Endothelial cell of umbilical vein (primary cell): ENCODE measurements around the gene CACNA2D3. TPM values are rescaled to one million over a fixed set of nuclear protein-coding genes. Genes with fewer than 3 reads are reported as not detected.

Experiments
- BruUV-seq: library from RNA; stranded (reverse); fragments of 400-500 nt; replicated peaks from 2 replicates; lab custom pipeline; 2021; lab: Mats Ljungman, UMichigan
- CTCF ChIA-PET: fragments of 300-600, 350-600 bp; sonication (Branson Sonifier 250); formaldehyde crosslinking; loops from one replicate; lab custom pipeline; 2021; ENCODE audit warnings: antibody characterized with exemption, inconsistent platforms; lab: Charles Lee
- POLR2A ChIA-PET: fragments of 300-600, 350-600 bp; sonication (Branson Sonifier 250); formaldehyde crosslinking; loops from one replicate; lab custom pipeline; 2021; ENCODE audit warnings: antibody characterized with exemption, inconsistent platforms; lab: Charles Lee
- DNase-seq: peaks from one replicate; pipeline ENCODE4 v3.0.0-alpha.2; 2011; ENCODE audit warnings: low read depth, low spot score
- FAIRE-seq: peaks from 2 replicates; lab custom pipeline; 2011; peaks lifted over from hg19 to GRCh38; lab: Jason Lieb, UNC
- H2AFZ ChIP-seq: 2 replicates; pipeline ENCODE4 v1.6.0; 2012; ENCODE audit warnings: low read depth, low read length, control low read depth, inconsistent platforms
- H3K27ac ChIP-seq: 2 replicates; pipeline ENCODE4 v1.5.1; 2011; ENCODE audit warnings: low read depth, mild to moderate bottlenecking, control low read depth, low read length, moderate library complexity; ENCODE audit not compliant: insufficient read depth
- H3K27me3 ChIP-seq, 2 experiments: 2 replicates each; pipeline versions ENCODE4 v1.6.0 to v1.6.1; 2011; ENCODE audit warnings: low read length in 2 of 2, mixed read lengths in 1 of 2; ENCODE audit not compliant: control insufficient read depth in 2 of 2, insufficient read depth in 2 of 2
- H3K36me3 ChIP-seq, 2 experiments: 2 replicates in 1 of 2; 3 replicates in 1 of 2; pipeline ENCODE4 v1.5.1; 2011; ENCODE audit warnings: low read length in 2 of 2, mild to moderate bottlenecking in 1 of 2, moderate library complexity in 1 of 2; ENCODE audit not compliant: control insufficient read depth in 2 of 2, insufficient read depth in 2 of 2; ENCODE audit errors: extremely low read depth in 1 of 2
- H3K4me1 ChIP-seq: 3 replicates; pipeline ENCODE4 v1.5.1; 2011; ENCODE audit warnings: mild to moderate bottlenecking, low read length; ENCODE audit not compliant: control insufficient read depth, insufficient read depth; ENCODE audit errors: extremely low read depth
- H3K4me2 ChIP-seq: 2 replicates; pipeline ENCODE4 v1.6.1; 2011; ENCODE audit warnings: low read length, control low read depth, mixed read lengths; ENCODE audit not compliant: insufficient read depth
- H3K4me3 ChIP-seq, 3 experiments: fragments of 200-600 bp in 1 of 3; sonication (generic), shearing (Covaris generic) in 1 of 3; replicated peaks in 1 of 3; 2 replicates each; pipeline ENCODE4 v1.5.1; 2011 to 2016; ENCODE audit warnings: control low read depth in 3 of 3, low read length in 3 of 3, mild to moderate bottlenecking in 2 of 3, inconsistent platforms in 1 of 3, low read depth in 1 of 3, moderate library complexity in 1 of 3; ENCODE audit not compliant: insufficient read depth in 1 of 3
- H3K79me2 ChIP-seq: 2 replicates; pipeline ENCODE4 v1.6.0; 2012; ENCODE audit warnings: low read length, inconsistent platforms; ENCODE audit not compliant: control insufficient read depth, insufficient read depth
- H3K9ac ChIP-seq: replicated peaks from 2 replicates; pipeline ENCODE3; 2011; ENCODE audit warnings: low read length, control low read depth; ENCODE audit not compliant: insufficient read depth; ENCODE audit errors: extremely low read depth
- H3K9me1 ChIP-seq: replicated peaks from 3 replicates; pipeline ENCODE4 v1.6.0; 2011; ENCODE audit warnings: mild to moderate bottlenecking, low read length; ENCODE audit not compliant: control insufficient read depth, insufficient read depth; ENCODE audit errors: extremely low read depth
- H3K9me3 ChIP-seq: replicated peaks from 2 replicates; pipeline ENCODE4 v1.5.1; 2012; ENCODE audit warnings: low read length, inconsistent platforms; ENCODE audit not compliant: control insufficient read depth, insufficient read depth
- H4K20me1 ChIP-seq: replicated peaks from 2 replicates; pipeline ENCODE3; 2011; ENCODE audit warnings: mild to moderate bottlenecking, low read length; ENCODE audit not compliant: control insufficient read depth, insufficient read depth; ENCODE audit errors: extremely low read depth
- CTCF ChIP-seq, 2 donors: IDR thresholded peaks; 1 replicate in 1 of 2; 2 replicates in 1 of 2; pipeline ENCODE4 v1.5.1; 2011; ENCODE audit warnings: low read length in 2 of 2, mild to moderate bottlenecking in 2 of 2, moderate library complexity in 2 of 2, control low read depth in 1 of 2, inconsistent platforms in 1 of 2, low read depth in 1 of 2; ENCODE audit not compliant: insufficient read depth in 1 of 2; ENCODE audit errors: extremely low read depth in 1 of 2
- EZH2 ChIP-seq: IDR thresholded peaks from 2 replicates; pipeline ENCODE4 v1.6.1; 2012; ENCODE audit warnings: borderline replicate concordance, low read depth, mild to moderate bottlenecking, moderate library complexity, low read length, inconsistent platforms; ENCODE audit not compliant: severe bottlenecking
- FOS ChIP-seq: IDR thresholded peaks from 2 replicates; pipeline ENCODE4 v1.6.1; 2011; ENCODE audit warnings: mild to moderate bottlenecking, low read length, moderate library complexity, borderline replicate concordance; ENCODE audit not compliant: insufficient read depth
- GATA2 ChIP-seq: IDR thresholded peaks from 2 replicates; pipeline ENCODE4 v1.7.0; 2011; ENCODE audit warnings: low read depth, mild to moderate bottlenecking, moderate library complexity, mixed read lengths, low read length; ENCODE audit not compliant: insufficient read length, insufficient read depth
- JUN ChIP-seq: IDR thresholded peaks from 2 replicates; pipeline ENCODE4 v1.6.1; 2011; ENCODE audit warnings: borderline replicate concordance, low read depth; ENCODE audit not compliant: insufficient read length, insufficient read depth
- MAX ChIP-seq: IDR thresholded peaks from 2 replicates; pipeline ENCODE4 v1.6.1; 2011; ENCODE audit not compliant: insufficient read depth, insufficient read length
- MYC ChIP-seq: IDR thresholded peaks from one replicate; pipeline ENCODE4 v1.6.1; 2011; ENCODE audit warnings: mild to moderate bottlenecking, low read depth, low read length
- POLR2A ChIP-seq: IDR thresholded peaks from 2 replicates; pipeline ENCODE4 v1.6.1; 2012; ENCODE audit warnings: low read depth, mild to moderate bottlenecking, control low read depth, low read length
- POLR2AphosphoS5 ChIP-seq: IDR thresholded peaks from 2 replicates; pipeline ENCODE4 v1.6.1; 2012; ENCODE audit warnings: low read depth, mild to moderate bottlenecking, control low read depth, low read length, moderate library complexity; ENCODE audit not compliant: insufficient read depth
- dilution Hi-C: fragments of 300-500 bp; cut with MboI; formaldehyde crosslinking; loops from one replicate; pipeline ENCODE4 v1.15.0; 2019; ENCODE audit warnings: low sequenced_read_pairs; ENCODE audit not compliant: extremely low pct_ligation_motif_present
- intact Hi-C: fragments of 100-400 bp; cut with micrococcal nuclease; formaldehyde crosslinking; loops from one replicate; pipeline ENCODE4 v1.10.0; 2022
- polyA plus RNA-seq, 4 experiments: library from polyadenylated mRNA; depleted of rRNA in 3 of 4; stranded (reverse) in 3 of 4; unstranded in 1 of 4; fragments of >200 nt; gene quantifications; 2 replicates each; pipeline versions ENCODE4 v1.2.1 to v1.2.3, GENCODE V29; 2011 to 2012; ENCODE audit warnings: missing spikeins in 1 of 4
- total RNA-seq: library from RNA; stranded (reverse); gene quantifications from 2 replicates; pipeline ENCODE4 v1.2.3, GENCODE V29; 2021

CACNA2D3 gene
- total and polyA plus RNA-seq, 2 donors (not counting 3 experiments of a cell fraction or from before 2014, with no cell fraction given) = not detected

GRCh38 chr3:54966979-54967378 lies 844.6 kb downstream of the CACNA2D3 start:
- Histone ChIP-seq H2AFZ (no peak overlapping the region), H3K27me3 (no peaks in the 10 kb centered on the region), H3K36me3 (no peaks in the 10 kb centered on the region), H3K79me2 (no peaks in the 10 kb centered on the region), H3K4me3 (no peak overlapping the region), H3K4me1 (no peaks in the 10 kb centered on the region), H3K4me2 (no peak overlapping the region), H3K9me1 (no peaks in the 10 kb centered on the region), H3K9me3 (no peaks in the 10 kb centered on the region), H4K20me1 (no peaks in the 10 kb centered on the region), H3K27ac (no peak overlapping the region), H3K9ac (no peak overlapping the region)
- no TSS peak for BruUV-seq
- intact Hi-C loops (no loop called here), dilution Hi-C loops (no loop called here)
- DNase-seq (no peak), FAIRE-seq (no peak)
- TF ChIP-seq CTCF (IDR thresholded peaks at IDR 0.05; ENCODE audit: extremely low read depth in 1 of 2, insufficient read depth in 1 of 2, low read depth in 1 of 2, low read length in 2 of 2) (no peak), POLR2AphosphoS5 (no peak), FOS (no peak), EZH2 (no peak), POLR2A (no peak), MAX (no peak), JUN (no peak), MYC (no peak), GATA2 (no peak)
- CTCF ChIA-PET = no interaction called here
- POLR2A ChIA-PET = no interaction called here
